MM.1S (cell line): ENCODE results near the gene EEA1.

Experiments
- CTCF ChIP-seq: fragments of 300-600 bp; sonication (generic); IDR thresholded peaks from 2 replicates; pipeline ENCODE4 v1.5.1; 2016; ENCODE audit warnings: antibody characterized with exemption, low read length, mixed read lengths
- EZH2 ChIP-seq: fragments of 300-600 bp; sonication (generic); optimal IDR thresholded peaks from 2 replicates; pipeline ENCODE3; 2017; ENCODE audit warnings: low read depth, mild to moderate bottlenecking, antibody characterized with exemption, low read length, mixed read lengths
- EZH2phosphoT487 ChIP-seq: fragments of 300-600 bp; sonication (generic); IDR thresholded peaks from 2 replicates; pipeline ENCODE4 v1.6.1; 2018; ENCODE audit warnings: antibody characterized with exemption, low read length

GRCh38 chr12:92745856-92746550 lies 183.1 kb downstream of the EEA1 start:
- no peak for TF ChIP-seq CTCF
- no peak for TF ChIP-seq EZH2
- no peak for TF ChIP-seq EZH2phosphoT487
